Progenitor cell of endocrine pancreas (in vitro differentiated cells): Measurements from ENCODE around the gene SMAD3. TPM values are rescaled to one million over a fixed set of nuclear protein-coding genes. Genes with fewer than 3 reads are reported as not detected.
"Not testable (repeated sequence)": the region's sequence is repeated elsewhere in the genome, so short reads cannot be mapped to it uniquely, and the experiment has no call there.

Experiments
- DNase-seq: peaks from one replicate; pipeline ENCODE4 v3.0.0; 2021; ENCODE audit warnings: low spot score; ENCODE audit not compliant: unreplicated experiment
- H3K27ac Mint-ChIP-seq: 2 replicates; pipeline ENCODE4 v1.8.0; 2021; ENCODE audit warnings: mild to moderate bottlenecking, moderate library complexity, mixed read lengths
- H3K27me3 Mint-ChIP-seq: 2 replicates; pipeline ENCODE4 v1.8.0; 2021; ENCODE audit warnings: mixed read lengths
- H3K36me3 Mint-ChIP-seq: 2 replicates; pipeline ENCODE4 v1.8.0; 2022; ENCODE audit warnings: mixed read lengths; ENCODE audit not compliant: insufficient read depth
- H3K4me1 Mint-ChIP-seq: 2 replicates; pipeline ENCODE4 v1.8.0; 2021; ENCODE audit warnings: low read depth, mixed read lengths
- H3K4me3 Mint-ChIP-seq: 2 replicates; pipeline ENCODE4 v1.8.0; 2021; ENCODE audit warnings: low read depth, mild to moderate bottlenecking, moderate library complexity, mixed read lengths
- H3K9me3 Mint-ChIP-seq: 2 replicates; pipeline ENCODE4 v1.8.0; 2021; ENCODE audit warnings: low read depth, mixed read lengths
- total RNA-seq: library from RNA; stranded (reverse); gene quantifications from 2 replicates; pipeline ENCODE4 v1.2.1, GENCODE V29; 2021
- TF ChIP-seq, protein P1 (sequence below): fragments of 200-600 bp; sonication (generic); IDR thresholded peaks from one replicate; pipeline ENCODE4 v1.5.0; 2021; ENCODE audit warnings: antibody characterized with exemption, mild to moderate bottlenecking; ENCODE audit not compliant: unreplicated experiment

SMAD3 gene
- total RNA-seq, 1 donor from 2014 or later, result 51.3 TPM

GRCh38 chr15:67072958-67073357 lies 7.6 kb downstream of the SMAD3 start:
- no peaks in the 10 kb centered on the region for H3K27me3 Mint-ChIP-seq
- H3K4me1 Mint-ChIP-seq, result peaks cover 43% of the 10 kb centered on the region
- no peaks in the 10 kb centered on the region for H3K9me3 Mint-ChIP-seq
- peaks cover 6% of the 10 kb centered on the region for H3K36me3 Mint-ChIP-seq
- H3K4me3 Mint-ChIP-seq, result no peak overlapping the region
- TF ChIP-seq, protein P1, sequence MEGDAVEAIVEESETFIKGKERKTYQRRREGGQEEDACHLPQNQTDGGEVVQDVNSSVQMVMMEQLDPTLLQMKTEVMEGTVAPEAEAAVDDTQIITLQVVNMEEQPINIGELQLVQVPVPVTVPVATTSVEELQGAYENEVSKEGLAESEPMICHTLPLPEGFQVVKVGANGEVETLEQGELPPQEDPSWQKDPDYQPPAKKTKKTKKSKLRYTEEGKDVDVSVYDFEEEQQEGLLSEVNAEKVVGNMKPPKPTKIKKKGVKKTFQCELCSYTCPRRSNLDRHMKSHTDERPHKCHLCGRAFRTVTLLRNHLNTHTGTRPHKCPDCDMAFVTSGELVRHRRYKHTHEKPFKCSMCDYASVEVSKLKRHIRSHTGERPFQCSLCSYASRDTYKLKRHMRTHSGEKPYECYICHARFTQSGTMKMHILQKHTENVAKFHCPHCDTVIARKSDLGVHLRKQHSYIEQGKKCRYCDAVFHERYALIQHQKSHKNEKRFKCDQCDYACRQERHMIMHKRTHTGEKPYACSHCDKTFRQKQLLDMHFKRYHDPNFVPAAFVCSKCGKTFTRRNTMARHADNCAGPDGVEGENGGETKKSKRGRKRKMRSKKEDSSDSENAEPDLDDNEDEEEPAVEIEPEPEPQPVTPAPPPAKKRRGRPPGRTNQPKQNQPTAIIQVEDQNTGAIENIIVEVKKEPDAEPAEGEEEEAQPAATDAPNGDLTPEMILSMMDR, result no peak
- no peak overlapping the region for H3K27ac Mint-ChIP-seq
- DNase-seq, result no peak

- H3K27ac Mint-ChIP-seq, result peak overlapping the region; percentile 79
- no peak for DNase-seq
- H3K27me3 Mint-ChIP-seq, result no peaks in the 10 kb centered on the region
- H3K36me3 Mint-ChIP-seq, result peaks cover 10% of the 10 kb centered on the region
- H3K4me1 Mint-ChIP-seq, result peaks cover 37% of the 10 kb centered on the region
- TF ChIP-seq, protein P1, result no peak
- H3K4me3 Mint-ChIP-seq, result no peak overlapping the region
- H3K9me3 Mint-ChIP-seq, result no peaks in the 10 kb centered on the region
Observed at GRCh38 chr15:67074886-67075229, 9.5 kb downstream of the SMAD3 start.

DNA sequence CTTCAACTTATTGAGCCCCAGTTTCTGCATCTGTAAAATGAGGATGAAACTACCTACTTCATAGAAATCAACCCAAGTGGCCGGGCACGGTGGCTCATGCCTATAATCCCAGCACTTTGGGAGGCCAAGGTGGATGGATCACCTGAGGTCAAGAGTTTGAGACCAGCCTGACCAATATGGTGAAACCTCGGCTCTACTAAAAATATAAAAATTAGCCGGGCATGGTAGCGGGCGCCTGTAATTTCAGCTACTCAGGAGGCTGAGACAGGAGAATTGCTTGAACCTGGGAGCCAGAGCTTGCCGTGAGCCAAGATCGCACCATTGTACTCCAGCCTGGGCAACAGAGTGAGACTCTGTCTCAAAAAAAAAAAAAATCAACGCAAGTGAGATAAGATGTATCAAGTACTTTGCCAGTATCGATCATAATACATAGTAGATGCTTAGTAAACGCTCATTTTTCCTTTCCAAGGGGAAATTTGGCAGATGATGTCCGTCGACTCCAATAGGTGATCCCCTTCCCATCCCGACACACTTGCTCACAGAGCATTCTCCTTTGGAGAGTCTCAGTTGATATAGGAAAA lies 10.2 kb downstream of the SMAD3 start:
- Mint-ChIP-seq H3K4me1 (peaks cover 33% of the 10 kb centered on the region), H3K36me3 (peaks cover 10% of the 10 kb centered on the region)
- H3K9me3 Mint-ChIP-seq, DNase-seq, H3K27ac Mint-ChIP-seq, H3K4me3 Mint-ChIP-seq, H3K27me3 Mint-ChIP-seq: not testable (repeated sequence)

DNA sequence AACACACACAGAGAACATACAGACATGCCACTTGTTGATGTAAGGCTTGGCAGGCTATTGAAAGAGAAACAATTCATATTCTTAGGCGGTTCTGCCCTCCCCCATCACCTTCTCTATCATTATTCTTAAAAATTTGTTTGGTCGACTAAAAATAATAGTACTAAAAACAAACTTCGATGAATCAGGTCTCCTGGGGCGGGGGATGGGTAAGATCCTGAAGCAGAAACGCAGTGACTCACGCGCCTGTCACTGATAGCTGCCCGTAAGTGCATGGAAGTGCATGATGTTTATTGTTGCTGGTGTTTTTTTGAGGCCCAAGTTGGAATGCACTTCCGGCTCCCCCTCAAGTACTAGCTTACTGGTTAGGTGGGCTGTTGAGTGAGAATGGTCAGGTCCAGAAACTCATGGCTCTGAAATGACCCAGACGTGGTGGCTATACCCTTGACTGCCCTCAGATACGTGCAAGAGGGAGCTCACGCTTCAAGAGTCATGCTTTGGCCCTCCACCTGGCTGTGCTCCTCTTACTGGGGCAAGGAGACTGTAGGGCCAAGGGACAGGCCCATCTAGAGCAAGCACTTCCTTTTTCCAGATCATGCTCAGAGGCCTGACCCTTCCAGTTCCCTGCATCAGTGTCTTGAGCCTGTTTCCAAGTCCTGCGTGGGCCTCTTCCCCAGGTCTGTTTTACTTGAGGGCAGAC lies 10.9 kb downstream of the SMAD3 start:
- peaks cover 8% of the 10 kb centered on the region for H3K36me3 Mint-ChIP-seq
- no peaks in the 10 kb centered on the region for H3K27me3 Mint-ChIP-seq
- H3K27ac Mint-ChIP-seq, result no peak overlapping the region
- TF ChIP-seq, protein P1, result no peak
- no peak overlapping the region for H3K4me3 Mint-ChIP-seq
- no peaks in the 10 kb centered on the region for H3K9me3 Mint-ChIP-seq
- peaks cover 33% of the 10 kb centered on the region for H3K4me1 Mint-ChIP-seq
- DNase-seq, result no peak

DNA sequence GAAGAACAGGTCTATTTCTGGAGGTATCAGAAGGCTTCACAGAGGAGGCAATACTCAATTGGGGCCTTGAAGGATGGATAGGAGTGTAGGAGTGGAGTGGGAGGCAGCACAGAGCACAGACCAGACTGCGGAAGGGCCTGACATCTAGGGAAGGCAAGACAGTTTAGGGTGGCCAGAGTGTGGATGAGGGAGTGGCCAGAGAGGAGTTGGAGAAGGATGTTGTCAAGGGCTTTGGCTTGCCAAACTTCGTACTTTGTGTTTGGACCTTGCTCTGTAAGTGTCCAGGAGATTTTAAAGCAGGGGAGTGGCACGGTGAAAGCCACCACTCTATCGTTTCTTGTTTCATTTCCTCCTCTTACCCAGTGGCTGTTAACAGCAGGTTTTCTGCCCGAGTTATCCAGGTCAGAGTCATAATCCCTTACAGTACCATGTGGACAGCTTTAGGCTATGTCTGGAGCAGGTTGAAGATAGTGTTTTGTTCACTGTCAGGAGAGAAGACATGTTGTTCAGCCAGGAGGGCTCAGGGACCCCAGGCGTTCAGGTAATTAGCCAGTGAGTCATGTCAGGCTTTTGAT lies 12.3 kb downstream of the SMAD3 start:
- no peak overlapping the region for H3K4me3 Mint-ChIP-seq
- no peak overlapping the region for H3K27ac Mint-ChIP-seq
- H3K27me3 Mint-ChIP-seq, result no peaks in the 10 kb centered on the region
- peaks cover 41% of the 10 kb centered on the region for H3K4me1 Mint-ChIP-seq
- H3K9me3 Mint-ChIP-seq, result no peaks in the 10 kb centered on the region
- H3K36me3 Mint-ChIP-seq, result peaks cover 6% of the 10 kb centered on the region
- no peak for DNase-seq
- TF ChIP-seq, protein P1, result no peak
